ENCODE data around the gene MARCHF10.

Gene MARCHF10

GRCh38 chr17:62681061-62681938, 126.8 kb downstream of the MARCHF10 start:
- DNase-seq (ENCODE audit: low read depth in 2 of 3, low spot score in 2 of 3): no peak

GRCh38 chr17:62680541-62681052, 127.5 kb downstream of the MARCHF10 start:
- no peak for DNase-seq (ENCODE audit: low read depth in 2 of 3, low spot score in 2 of 3)

GRCh38 chr17:62679866-62680377, 128.2 kb downstream of the MARCHF10 start:
- DNase-seq (ENCODE audit: low read depth in 2 of 3, low spot score in 2 of 3): no peak

- no peak for DNase-seq (ENCODE audit: low read depth in 2 of 3, low spot score in 2 of 3)
Observed at GRCh38 chr17:62678214-62678919, 129.7 kb downstream of the MARCHF10 start.

- no peak for DNase-seq (ENCODE audit: low read depth in 2 of 3, low spot score in 2 of 3)
Observed at GRCh38 chr17:62676952-62677596, 131.0 kb downstream of the MARCHF10 start.

GRCh38 chr17:62676231-62676943, 131.7 kb downstream of the MARCHF10 start:
- no peak for DNase-seq (ENCODE audit: low read depth in 2 of 3, low spot score in 2 of 3)

- DNase-seq (ENCODE audit: low read depth in 2 of 3, low spot score in 2 of 3): no peak
Observed at GRCh38 chr17:62675701-62676100, 132.4 kb downstream of the MARCHF10 start.

- no peak for DNase-seq (ENCODE audit: low read depth in 2 of 3, low spot score in 2 of 3)
Observed at GRCh38 chr17:62675260-62675659, 132.9 kb downstream of the MARCHF10 start.

GRCh38 chr17:62674841-62675240, 133.3 kb downstream of the MARCHF10 start:
- no peak for DNase-seq (ENCODE audit: low read depth in 2 of 3, low spot score in 2 of 3)

- DNase-seq (ENCODE audit: low read depth in 2 of 3, low spot score in 2 of 3): no peak
Observed at GRCh38 chr17:62674363-62674739, 133.8 kb downstream of the MARCHF10 start.

GRCh38 chr17:62673614-62674362, 134.3 kb downstream of the MARCHF10 start:
- DNase-seq (ENCODE audit: low read depth in 2 of 3, low spot score in 2 of 3): no peak

GRCh38 chr17:62672957-62673356, 135.2 kb downstream of the MARCHF10 start:
- no peak for DNase-seq (ENCODE audit: low read depth in 2 of 3, low spot score in 2 of 3)

GRCh38 chr17:62671553-62671952, 136.6 kb downstream of the MARCHF10 start:
- no peak for DNase-seq (ENCODE audit: low read depth in 2 of 3, low spot score in 2 of 3)

GRCh38 chr17:62670202-62670821, 137.8 kb downstream of the MARCHF10 start:
- DNase-seq (ENCODE audit: low read depth in 2 of 3, low spot score in 2 of 3): no peak

GRCh38 chr17:62668091-62668804, 139.9 kb downstream of the MARCHF10 start:
- no peak for DNase-seq (ENCODE audit: low read depth in 2 of 3, low spot score in 2 of 3)

GRCh38 chr17:62666801-62667591, 141.1 kb downstream of the MARCHF10 start:
- no peak for DNase-seq (ENCODE audit: low read depth in 2 of 3, low spot score in 2 of 3)

- no peak for DNase-seq (ENCODE audit: low read depth in 2 of 3, low spot score in 2 of 3)
Observed at GRCh38 chr17:62666061-62666800, 141.9 kb downstream of the MARCHF10 start.
